ENCODE data around the gene NXPE4. TPM values are rescaled to one million over a fixed set of nuclear protein-coding genes. Genes with fewer than 3 reads are reported as not detected.

Gene NXPE4
- total and polyA plus RNA-seq, 2 donors (not counting 3 experiments of a cell fraction or from before 2014, with no cell fraction given) = not detected

DNA sequence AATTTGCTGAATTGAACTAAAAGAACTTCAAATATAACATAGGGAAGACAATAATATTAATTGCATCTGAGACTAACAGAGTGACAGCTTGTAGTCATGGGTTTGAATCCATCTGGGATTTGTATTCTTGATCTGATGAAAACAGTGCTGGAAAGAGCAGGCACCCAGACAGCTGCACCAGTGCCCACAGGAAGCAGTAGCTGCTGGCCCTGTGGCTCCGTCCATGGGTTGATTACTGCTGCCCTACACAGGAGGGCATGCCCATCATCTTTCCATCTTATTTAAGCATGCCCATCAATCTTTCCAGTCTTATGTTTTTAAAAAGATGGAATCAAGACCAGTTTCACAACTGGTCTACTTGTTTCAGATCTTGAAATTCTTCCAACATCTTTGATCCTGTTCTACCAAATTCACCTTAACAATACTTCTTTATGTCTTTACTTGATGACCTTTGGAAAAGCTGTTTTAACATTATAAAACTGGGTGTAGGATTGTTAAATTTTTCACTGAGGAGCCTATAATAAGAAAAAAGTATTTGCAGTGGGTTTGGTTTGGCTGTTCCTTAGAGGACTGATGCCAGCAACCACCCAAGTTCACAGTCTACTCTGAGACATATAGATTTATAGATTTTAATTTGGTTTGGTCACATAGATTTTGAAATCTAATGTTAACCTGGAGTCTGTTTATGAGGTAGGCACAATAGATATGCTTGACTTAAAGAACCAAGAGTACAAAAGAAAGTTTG is 761 bp upstream of the NXPE4 start:
- BruUV-seq (replicated peaks) = no TSS peak
- no peak overlapping the region for H3K9ac ChIP-seq (replicated peaks; ENCODE audit: extremely low read depth, insufficient read depth, low read length)
- no peaks in the 10 kb centered on the region for H3K36me3 ChIP-seq (ENCODE audit: control insufficient read depth in 2 of 2, extremely low read depth in 1 of 2, insufficient read depth in 2 of 2, low read length in 2 of 2)
- FAIRE-seq (no peak), DNase-seq (ENCODE audit: low read depth, low spot score) (no peak)
- H3K4me2 ChIP-seq (ENCODE audit: insufficient read depth, low read length) = no peak overlapping the region
- no peaks in the 10 kb centered on the region for H3K4me1 ChIP-seq (ENCODE audit: control insufficient read depth, extremely low read depth, insufficient read depth, low read length)
- H3K9me3 ChIP-seq (replicated peaks; ENCODE audit: control insufficient read depth, insufficient read depth, low read length) = no peaks in the 10 kb centered on the region
- no peak overlapping the region for H3K27ac ChIP-seq (ENCODE audit: insufficient read depth, low read depth, low read length)
- intact Hi-C loops (cut with micrococcal nuclease) (no loop called here), dilution Hi-C loops (cut with MboI; ENCODE audit: extremely low pct_ligation_motif_present, low sequenced_read_pairs) (no loop called here)
- H3K79me2 ChIP-seq (ENCODE audit: control insufficient read depth, insufficient read depth, low read length) = no peaks in the 10 kb centered on the region
- TF ChIP-seq FOS (IDR thresholded peaks at IDR 0.05; ENCODE audit: borderline replicate concordance, insufficient read depth, low read length) = no peak
- TF ChIP-seq JUN (IDR thresholded peaks at IDR 0.05; ENCODE audit: borderline replicate concordance, insufficient read depth, insufficient read length, low read depth) = no peak
- no peak for TF ChIP-seq GATA2 (IDR thresholded peaks at IDR 0.05; ENCODE audit: insufficient read depth, insufficient read length, low read depth, low read length)
- TF ChIP-seq MYC (IDR thresholded peaks at IDR 0.05; ENCODE audit: low read depth, low read length) = no peak
- no peak for TF ChIP-seq EZH2 (IDR thresholded peaks at IDR 0.05; ENCODE audit: borderline replicate concordance, low read depth, low read length, severe bottlenecking)
- TF ChIP-seq, protein P1, sequence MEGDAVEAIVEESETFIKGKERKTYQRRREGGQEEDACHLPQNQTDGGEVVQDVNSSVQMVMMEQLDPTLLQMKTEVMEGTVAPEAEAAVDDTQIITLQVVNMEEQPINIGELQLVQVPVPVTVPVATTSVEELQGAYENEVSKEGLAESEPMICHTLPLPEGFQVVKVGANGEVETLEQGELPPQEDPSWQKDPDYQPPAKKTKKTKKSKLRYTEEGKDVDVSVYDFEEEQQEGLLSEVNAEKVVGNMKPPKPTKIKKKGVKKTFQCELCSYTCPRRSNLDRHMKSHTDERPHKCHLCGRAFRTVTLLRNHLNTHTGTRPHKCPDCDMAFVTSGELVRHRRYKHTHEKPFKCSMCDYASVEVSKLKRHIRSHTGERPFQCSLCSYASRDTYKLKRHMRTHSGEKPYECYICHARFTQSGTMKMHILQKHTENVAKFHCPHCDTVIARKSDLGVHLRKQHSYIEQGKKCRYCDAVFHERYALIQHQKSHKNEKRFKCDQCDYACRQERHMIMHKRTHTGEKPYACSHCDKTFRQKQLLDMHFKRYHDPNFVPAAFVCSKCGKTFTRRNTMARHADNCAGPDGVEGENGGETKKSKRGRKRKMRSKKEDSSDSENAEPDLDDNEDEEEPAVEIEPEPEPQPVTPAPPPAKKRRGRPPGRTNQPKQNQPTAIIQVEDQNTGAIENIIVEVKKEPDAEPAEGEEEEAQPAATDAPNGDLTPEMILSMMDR (IDR thresholded peaks at IDR 0.05; ENCODE audit: extremely low read depth in 1 of 2, insufficient read depth in 1 of 2, low read depth in 1 of 2, low read length in 2 of 2) = no peak
- TF ChIP-seq POLR2A (IDR thresholded peaks at IDR 0.05; ENCODE audit: low read depth, low read length) = no peak
- TF ChIP-seq POLR2AphosphoS5 (IDR thresholded peaks at IDR 0.05; ENCODE audit: insufficient read depth, low read depth, low read length) = no peak
- TF ChIP-seq, protein P2, sequence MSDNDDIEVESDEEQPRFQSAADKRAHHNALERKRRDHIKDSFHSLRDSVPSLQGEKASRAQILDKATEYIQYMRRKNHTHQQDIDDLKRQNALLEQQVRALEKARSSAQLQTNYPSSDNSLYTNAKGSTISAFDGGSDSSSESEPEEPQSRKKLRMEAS (IDR thresholded peaks at IDR 0.05; ENCODE audit: insufficient read depth, insufficient read length) = no peak
- no peak overlapping the region for H3K4me3 ChIP-seq (replicated peaks in 1 of 3; ENCODE audit: insufficient read depth in 1 of 3, low read depth in 1 of 3, low read length in 3 of 3)
- ChIA-PET POLR2A (no interaction called here), CTCF (no interaction called here)
- H3K27me3 ChIP-seq (ENCODE audit: control insufficient read depth in 2 of 2, insufficient read depth in 2 of 2, low read length in 2 of 2) = peaks cover 0 to 6% of the 10 kb centered on the region in 2 experiments
- H2AFZ ChIP-seq (ENCODE audit: low read depth, low read length) = no peak overlapping the region
- H4K20me1 ChIP-seq (replicated peaks; ENCODE audit: control insufficient read depth, extremely low read depth, insufficient read depth, low read length) = no peaks in the 10 kb centered on the region
- no peaks in the 10 kb centered on the region for H3K9me1 ChIP-seq (replicated peaks; ENCODE audit: control insufficient read depth, extremely low read depth, insufficient read depth, low read length)
